ELF-1 (cell line): Measurements from ENCODE around the gene SLC7A6OS.
A peak's percentile ranks its signal among the peaks of the same experiment; 100 is the strongest.

Experiments used
- DNase-seq: peaks from one replicate; pipeline ENCODE4 v3.0.0-alpha.2; 2016; ENCODE audit warnings: low read depth, low spot score

SLC7A6OS gene

DNA sequence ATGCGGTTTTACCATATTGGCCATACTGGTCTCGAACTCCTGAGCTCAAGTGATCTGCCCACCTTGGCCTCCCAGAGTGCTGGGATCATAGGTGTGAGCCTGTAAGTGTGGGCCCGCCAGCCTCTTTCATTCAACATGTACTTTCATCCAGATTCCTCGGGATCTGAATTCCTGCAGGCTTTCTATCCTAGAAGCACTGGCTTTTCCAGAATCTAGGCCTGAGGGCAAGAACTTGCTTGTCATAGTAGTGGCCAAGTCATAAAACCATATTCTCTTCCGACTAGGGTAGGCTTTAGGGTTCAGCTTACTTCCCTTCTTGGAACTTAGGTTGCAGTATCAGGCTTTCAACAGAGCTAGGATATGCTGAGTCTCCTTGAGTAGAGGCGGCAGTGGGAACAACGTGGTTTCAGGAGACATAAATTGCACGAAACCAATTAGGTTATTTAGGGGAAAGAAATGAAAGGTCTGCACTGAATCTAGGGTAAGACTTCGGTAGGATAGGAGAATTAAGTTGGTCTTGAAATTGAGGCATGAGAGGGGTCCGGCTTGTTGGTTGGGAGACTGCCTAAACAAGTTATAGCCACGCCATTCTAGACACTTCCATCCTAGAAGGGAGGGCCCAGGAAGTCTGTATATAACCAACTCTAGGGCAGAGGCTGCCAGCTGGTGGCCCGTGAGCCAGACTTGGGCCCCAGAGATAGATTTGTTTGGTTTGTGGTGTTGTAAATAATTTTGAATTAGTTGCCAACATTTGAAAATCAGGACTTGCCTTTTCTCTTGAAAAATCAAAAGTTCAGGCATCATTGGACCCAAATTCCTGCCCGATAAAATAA is 30.8 kb downstream of the SLC7A6OS start:
- DNase-seq, result no peak

GRCh38 chr16:68276223-68276622 is 34.5 kb downstream of the SLC7A6OS start:
- DNase-seq, result no peak

DNA sequence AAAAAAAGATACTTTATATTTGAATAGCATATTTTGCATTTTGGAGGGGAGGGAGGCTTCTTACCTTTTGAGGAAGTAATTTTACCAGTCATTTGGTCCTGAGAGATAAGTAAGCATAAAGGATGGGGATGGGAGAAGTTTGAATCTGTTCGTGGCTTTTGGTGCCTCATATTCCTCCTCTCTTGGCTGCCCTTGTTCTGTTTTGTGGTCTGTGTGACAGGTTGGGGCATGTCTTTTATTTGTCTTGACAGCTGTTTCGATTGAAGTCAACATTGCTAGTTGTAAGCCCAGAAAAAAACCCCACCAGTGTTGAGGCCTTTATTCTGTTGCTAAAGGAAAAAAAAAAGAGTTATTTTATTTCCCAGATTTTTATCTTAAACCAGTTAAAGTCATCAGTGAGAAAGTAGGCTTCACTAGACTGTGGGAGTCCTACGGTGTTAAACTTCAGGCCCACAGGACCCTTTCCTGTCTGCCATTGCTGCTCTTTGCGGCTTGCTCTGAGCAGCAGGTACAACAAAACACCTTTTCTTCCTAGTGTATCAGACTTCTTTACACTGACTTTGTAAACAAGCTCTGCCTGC is 35.0 kb downstream of the SLC7A6OS start:
- no peak for DNase-seq

DNA sequence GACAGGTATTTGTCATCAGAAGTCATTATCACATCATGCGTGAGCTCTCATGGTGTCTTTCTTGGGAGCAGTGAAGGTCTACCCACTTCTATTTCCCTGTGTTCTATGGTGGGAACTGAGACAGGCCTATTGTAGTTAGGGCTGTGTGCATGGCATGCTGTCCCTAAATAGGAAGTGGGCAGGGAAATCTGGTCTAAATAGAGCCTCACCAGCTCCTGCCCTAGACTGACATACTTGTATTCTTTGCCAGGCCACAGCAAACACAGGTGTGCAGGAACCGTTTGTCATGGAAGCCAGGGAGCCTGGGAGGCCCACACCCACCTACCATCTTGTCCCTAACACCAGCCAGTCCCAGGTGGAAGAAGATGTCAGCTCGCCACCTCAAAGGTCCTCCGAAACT is 36.3 kb downstream of the SLC7A6OS start:
- DNase-seq, result no peak

GRCh38 chr16:68273896-68274295 is 36.9 kb downstream of the SLC7A6OS start:
- no peak for DNase-seq

DNA sequence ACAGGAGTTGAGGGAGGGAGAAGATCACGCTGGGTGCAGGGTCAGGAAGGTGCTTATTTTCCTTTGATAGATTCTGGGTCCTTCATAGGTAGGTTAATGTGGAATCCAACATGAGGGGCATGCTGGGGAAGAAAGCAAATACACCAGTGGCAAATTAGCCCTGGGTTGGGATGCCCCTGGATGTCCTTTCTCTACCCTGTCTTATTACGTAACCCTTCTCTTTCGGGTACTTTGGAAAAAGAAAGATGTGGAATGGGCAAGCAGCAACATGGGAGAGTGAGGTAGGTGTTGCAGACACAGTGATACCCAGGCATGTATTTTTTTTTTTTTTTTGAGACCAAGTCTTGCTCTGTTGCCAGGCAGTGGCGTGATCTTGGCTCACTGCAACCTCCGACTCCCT is 37.3 kb downstream of the SLC7A6OS start:
- no peak for DNase-seq

DNA sequence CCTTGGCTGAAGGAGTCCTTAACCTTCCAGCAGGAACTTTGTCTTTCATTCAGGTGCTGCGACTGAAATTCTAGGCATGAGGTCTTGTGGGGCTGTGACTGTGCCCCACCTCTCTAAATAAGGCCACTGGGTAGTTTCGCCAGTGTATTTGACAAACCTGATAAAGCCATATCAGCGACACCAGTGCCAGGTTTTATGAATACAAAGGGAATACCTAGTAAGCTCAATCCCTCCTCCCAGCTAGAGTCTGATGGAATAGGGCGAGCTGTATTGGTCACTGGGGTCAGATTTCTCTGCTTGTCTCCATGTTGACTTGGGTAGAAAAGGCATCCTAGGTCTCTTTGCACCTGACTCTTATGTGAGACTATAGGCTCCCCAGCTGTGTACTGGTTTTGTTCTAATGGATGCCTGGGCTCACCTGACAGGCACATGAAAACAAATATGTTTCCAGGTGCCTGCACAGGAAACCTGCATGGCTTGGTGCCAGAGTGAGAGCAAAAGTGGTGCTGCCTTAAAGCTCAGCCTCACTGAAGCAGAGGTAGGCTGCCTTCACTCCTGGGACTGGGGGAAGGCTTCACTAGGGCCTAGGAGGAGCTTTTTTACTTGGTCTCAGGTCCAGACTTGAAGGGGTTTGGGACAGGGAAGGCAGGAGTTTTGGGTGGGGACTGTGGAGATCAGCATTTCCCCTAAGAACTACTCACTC is 38.1 kb downstream of the SLC7A6OS start:
- DNase-seq, result no peak

DNA sequence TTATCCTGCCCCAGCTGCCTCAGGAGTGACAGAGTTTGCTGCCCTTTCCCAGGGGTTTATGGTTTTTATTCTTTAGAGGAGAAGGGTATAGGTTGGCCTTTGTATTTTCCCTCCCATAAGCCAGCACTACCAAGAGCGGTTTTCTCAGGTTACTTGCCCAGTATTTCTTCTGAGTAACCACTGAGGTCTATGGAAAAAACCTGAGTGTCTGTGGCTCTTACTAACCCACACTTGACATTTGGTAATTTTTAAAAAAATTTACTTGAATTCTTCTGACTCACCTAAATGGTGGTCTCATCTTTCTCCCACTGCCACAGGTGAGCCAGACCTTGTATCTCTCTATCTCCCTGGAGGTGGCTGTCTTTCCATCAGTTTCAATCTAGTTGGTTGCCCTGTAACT is 40.4 kb downstream of the SLC7A6OS start:
- DNase-seq, result no peak

DNA sequence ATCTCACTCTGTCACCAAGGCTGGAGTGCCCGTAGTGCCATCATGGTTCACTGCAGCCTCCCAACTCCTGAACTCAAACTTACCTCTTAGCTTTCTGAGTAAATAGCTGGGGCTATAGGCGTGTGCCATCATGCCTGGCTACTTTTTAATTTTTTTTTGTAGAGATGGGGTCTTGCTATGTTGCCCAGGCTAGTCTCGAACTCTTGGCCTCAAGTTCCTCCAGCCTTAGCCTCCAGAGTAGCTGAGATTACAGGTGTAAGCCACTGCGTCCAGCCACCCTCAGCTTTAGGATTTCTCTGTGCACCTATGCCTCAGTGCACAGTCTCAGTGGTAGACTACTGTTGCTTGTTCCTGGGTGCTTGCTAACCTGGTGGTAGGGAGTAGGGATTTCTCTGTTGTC is 41.0 kb downstream of the SLC7A6OS start:
- no peak for DNase-seq

- peak; percentile 30 for DNase-seq
Measured at GRCh38 chr16:68267612-68268405, 42.9 kb downstream of the SLC7A6OS start.

DNA sequence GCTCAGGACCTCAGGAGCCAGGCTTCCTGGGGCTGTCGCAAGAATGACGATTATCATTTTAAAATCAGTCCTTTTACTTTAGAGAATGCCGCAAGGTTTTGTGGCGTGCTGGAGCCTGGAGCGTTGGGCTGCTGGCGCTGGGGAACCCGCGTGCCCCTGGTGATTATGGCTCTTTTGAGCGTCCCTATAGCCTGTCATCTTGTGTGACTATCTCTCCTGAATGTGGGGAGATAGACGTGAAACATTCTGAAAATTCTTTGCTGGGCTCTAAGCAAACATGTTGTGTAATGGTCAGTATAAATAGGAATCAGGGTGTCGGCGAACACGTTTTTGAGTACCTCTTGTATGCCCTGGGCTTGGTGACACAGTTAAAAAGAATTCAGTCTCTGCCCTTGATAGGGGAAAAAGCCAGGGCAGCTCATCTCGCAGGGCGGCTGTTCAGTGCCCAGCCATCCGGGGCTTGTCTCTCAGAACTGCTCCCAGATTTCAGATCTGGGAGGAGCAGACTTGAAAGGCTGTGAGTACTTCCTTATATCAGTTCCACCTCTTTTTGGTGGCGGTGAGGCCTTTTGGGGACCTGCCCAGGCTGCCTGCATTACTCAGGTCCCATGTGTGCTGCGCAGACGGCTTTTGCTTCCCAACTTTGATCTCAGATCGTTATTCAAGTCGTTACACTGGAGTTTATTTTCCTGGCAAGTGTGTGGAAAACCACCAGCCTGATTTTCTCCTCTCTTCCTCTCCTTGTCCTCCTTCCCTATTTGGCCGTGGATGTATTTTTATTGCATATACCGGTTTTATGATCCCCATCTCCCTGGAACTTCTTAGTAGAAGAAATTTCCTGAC is 45.4 kb downstream of the SLC7A6OS start:
- DNase-seq, result peak; percentile 71

DNA sequence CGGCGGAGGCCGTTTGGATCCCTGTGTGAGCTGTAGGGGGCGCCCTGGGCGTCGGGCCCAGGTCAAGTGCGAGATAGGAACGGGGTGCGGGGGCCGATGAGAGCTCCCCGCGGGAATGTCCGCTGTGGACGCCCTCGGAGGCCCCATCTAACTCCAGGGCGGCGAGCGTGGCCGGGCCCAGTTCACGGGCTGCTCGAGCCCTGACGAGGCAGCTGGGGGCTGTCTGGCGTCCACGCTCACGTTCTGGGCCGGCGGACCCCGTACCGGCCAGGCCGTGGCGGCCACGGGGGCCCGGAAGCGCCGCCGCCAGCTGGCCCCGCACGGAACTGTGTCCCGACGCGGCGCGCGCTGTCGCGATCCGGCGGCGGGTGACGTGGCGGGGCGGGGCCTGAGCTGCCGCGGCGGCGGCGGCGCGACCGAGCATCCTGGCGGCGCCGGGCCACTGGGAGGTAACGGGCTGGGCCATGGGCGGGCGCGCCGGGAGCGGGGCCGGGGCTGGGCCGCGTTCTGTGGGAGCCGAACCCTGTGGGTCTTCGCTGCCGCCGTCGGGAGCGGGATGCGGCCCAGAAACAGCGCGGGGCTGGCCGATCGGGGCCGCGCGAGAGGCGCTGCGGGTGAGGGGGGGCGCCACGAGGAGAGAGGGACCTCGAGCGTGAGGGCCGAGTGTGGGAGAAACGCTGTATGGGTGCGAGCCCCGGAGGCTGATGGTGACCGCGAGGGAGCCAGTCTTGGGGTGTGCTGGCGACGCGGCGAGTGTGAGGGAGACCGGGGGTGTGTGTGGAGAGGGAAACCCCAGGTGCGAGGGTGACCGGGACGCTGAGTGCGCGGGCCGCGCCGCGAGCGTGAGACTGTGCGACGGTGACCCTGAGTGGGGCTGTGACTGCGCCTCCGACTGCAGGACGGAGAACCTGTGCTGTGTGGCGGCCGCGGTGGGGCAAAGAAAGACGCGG is 46.3 kb downstream of the SLC7A6OS start, which contains the start of gene SLC7A6:
Gene SLC7A6 (plus strand): TSS at position 399 of the 950 bp plus-strand sequence. CDS start 10,201 bp downstream, outside the sequence.
- DNase-seq, result peak; percentile 75

DNA sequence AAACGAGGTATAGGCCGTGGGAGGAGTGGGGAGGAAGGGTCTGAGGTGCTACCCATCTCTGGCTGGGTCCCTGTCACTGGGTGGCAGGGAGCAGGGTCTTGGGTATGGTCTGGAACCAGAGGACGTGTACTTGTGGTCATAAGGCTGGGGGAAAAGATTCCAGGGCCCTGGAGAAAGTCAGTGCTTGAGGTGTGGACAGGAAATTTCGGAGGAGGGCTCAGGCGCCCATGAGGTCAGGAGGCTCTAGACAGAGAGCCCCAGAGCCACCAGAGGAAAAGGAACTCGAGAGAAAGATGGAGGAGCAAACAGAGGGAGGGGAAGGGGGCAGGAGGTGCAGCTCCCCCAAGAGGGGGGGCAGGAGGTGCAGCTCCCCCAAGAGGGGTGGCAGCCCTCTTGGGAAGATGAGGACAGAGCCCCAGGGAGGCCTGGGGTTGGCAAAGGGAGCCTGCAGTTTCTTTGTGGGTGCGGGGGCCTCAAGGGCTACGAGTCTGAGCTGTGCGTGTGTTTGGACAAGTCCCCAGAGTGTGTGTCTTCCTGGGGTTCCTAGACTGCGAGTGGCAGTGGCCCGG is 47.1 kb downstream of the SLC7A6OS start:
- DNase-seq, result no peak

- DNase-seq, result no peak
Measured at GRCh38 chr16:68259007-68259825, 51.5 kb downstream of the SLC7A6OS start.

DNA sequence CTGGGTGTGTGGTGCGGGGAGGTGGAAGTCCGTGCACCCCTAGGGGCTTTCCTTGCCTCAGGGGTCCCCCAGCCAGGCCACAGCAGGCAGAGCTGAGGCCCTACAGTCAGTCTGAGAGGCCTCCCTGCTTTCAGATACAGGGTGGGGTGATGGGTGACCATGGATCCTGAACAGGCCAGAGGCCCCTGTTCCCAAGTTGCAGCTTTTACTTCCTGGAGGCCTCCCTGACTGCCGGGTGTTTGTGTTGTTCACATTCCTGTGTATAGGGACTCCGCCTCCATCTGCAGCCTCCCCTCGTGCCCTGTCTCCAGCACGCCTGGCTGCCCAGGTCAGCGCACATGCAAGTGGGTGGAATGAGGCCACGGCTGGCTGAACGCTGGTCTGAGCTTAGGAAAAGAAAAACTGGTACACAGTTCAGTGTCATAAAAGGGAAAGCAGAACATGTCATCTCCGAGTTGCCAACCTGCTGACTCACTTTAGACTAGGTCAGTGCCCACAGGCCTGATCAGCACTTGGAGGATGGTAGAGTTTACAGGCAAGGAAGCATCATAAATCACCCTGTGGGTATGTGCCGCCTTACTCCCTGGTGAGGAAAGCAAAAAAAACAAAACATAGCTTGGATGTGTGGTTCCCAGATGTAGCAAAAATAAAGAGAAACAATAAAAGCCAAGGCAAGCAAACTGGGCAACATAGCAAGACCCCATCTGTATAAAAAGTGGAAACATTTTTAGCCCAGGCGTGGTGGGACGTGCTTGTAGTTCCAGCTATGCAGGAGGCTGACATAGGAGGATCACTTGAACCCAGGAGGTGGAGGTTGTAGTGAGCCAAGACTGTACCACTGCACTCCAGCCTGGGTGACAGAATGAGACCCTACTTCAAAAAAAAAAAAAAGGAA is 52.6 kb downstream of the SLC7A6OS start:
- peak; percentile 26 for DNase-seq

DNA sequence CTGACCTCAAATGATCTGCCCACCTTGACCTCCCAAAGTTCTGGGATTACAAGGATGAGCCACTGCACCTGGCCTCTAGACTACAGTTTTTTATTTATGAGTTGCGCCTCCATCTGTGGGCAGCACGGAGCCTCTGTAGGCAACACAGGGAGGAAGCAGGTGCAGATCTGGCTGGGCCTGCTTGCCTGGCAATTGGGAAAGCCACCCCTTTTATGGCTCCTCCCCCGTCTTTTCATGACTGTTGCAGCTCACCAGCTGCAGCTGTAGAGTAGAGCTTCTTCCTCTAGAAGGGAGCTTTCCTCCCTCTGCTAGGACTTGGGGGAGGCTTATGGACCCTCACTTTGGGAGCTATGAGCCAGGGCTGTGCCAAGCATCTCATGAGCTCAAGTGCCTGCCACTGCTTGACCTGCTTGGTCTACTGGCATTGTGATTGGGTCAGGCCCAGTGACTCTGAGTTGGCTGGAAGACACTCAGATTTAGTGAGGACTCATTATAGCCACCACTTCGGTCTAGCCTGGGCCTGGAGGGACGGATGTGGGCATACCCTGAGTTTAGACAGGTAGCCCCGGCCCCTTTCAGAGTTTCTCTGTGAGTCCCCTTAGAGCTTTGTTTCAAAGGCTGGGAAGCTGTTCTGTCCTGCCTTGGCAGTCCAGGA is 53.4 kb downstream of the SLC7A6OS start:
- no peak for DNase-seq

GRCh38 chr16:68255712-68256111 is 55.0 kb downstream of the SLC7A6OS start:
- DNase-seq, result no peak
